Ureter (tissue), 1 donor: ENCODE results near the gene CLNK. TPM values are rescaled to one million over a fixed set of nuclear protein-coding genes. Genes with fewer than 3 reads are reported as not detected.
A peak's percentile ranks its signal among the peaks of the same experiment; 100 is the strongest.
"Not testable (repeated sequence)": the region's sequence is repeated elsewhere in the genome, so short reads cannot be mapped to it uniquely, and the experiment has no call there.

ENCODE experiments used
- DNase-seq: peaks from one replicate; pipeline ENCODE4 v3.0.0-alpha.2; 2020; ENCODE audit warnings: low spot score
- total RNA-seq: library from RNA; stranded (reverse); gene quantifications from one replicate; pipeline ENCODE4 v1.2.4, GENCODE V29; 2023
- donor health status: DM: yes; HTN: yes; CAD: no.

The CLNK gene
- total RNA-seq, 1 donor from 2014 or later, result 0.31 TPM

DNA sequence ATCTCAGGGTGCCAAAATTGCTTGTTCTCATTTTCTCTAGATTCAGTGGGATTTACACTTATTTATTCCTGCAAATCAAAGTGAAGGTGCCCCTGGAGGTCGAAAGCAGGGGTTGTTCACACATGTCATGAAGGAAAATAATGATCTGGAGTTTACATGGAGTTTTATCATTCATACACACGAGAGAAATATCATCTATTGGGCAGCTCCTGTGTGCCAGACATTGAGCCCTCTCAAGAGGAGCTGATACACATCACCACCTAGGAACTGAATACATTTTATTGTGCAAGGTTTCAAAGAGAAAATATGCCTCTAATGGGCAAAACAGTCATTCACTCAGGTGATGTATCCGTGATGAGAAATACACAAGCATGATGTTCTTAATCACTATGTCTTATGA, 23.5 kb downstream of the CLNK start:
- DNase-seq, result no peak

- no peak for DNase-seq
These were observed 25.3 kb downstream of the CLNK start for GRCh38 chr4:10659251-10659650.

DNA sequence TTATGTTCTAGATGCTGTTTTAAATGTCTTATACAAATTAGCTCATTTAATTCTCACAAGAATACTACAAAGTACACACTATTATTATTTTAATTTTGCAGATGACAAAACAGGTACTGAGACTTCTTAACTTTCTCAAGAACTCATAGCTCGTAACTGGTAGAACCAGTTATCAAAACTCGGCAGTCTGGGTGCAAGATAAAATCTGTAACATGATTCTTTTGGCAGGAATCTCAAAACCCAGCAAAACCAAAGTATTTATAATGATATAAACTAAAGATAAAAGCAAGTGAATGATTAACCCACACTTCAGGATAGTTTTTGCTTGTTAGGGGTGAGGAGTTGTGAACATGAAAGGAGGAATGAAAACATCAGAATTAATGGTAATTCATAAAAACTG, 27.6 kb downstream of the CLNK start:
- no peak for DNase-seq

- no peak for DNase-seq
These were observed 28.1 kb downstream of the CLNK start for GRCh38 chr4:10656420-10656819.

- DNase-seq, result no peak
These were observed 28.6 kb downstream of the CLNK start for GRCh38 chr4:10655968-10656367.

DNA sequence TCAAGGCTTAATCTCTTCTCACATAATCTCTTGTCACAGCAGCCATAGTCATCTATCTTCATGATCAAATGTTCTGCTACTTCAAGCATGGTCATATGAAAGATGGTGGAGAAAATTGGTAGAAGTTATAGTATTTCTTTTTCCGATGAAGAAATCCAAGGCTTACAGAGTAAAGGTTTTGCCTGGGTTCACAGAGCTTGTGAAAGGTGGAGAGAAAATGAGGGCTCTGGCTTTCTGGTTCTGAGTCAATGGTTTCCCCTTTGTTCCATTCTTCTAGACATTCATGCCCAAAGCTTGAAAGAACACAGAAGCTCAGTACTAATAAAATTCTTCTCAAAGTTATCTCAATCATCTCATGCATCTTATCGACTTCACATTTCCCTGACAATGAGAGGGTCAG, 36.1 kb downstream of the CLNK start:
- no peak for DNase-seq

DNA sequence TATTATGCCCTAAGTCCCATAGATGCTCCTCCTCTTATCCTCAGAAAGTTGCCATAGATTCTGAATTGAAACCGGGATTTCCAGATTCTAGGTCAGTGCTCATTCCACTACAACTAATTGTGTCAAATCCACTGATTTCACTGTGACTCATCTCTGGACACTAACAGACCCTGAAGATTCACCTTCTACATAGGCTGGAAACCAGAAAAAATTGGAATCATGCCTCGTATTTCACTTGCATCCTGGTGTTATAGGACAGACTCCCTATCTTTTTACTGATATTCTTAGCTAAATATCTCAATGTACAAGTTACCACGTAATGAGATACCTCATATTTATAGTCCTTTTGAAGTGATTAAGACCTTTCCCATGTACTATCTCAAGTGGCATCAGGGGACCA, 36.7 kb downstream of the CLNK start:
- no peak for DNase-seq

DNA sequence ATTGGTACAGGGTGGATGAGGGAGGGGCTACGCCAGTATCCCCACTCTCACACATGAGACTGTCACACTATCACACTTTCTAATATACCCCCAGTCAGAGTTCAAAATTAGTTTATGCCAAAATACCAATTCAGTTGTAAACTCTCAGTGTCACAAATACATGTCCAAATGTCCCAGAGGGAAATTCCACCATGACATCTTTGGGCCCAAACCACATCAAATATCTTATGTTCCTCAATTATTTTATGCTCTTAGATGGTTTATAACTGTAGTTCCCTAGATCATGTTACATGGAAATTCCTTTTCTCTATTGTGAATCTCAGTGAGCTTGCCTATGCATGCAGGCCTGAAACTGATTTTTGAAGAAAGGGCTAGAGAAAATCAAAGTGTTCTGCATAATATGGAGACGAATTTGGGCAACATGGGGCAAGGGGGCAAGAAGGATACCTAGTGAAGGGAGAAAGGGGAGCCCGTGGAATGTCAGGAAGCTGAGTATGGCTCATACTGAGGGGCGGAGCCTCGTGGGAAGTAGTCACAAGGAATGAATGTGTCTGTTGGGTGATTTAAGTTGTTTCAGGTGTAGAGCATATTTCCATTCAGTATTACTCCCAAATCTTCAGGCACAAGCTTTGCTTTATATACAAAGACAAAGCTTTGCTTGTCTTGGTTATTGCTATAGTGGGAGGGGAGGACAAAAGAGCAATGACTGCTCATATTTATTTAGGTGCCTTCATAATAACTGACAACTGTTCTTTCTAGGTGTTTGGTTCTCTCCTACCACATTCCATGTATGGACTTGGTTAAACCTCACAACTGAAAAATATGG, 40.8 kb downstream of the CLNK start:
- no peak for DNase-seq

DNA sequence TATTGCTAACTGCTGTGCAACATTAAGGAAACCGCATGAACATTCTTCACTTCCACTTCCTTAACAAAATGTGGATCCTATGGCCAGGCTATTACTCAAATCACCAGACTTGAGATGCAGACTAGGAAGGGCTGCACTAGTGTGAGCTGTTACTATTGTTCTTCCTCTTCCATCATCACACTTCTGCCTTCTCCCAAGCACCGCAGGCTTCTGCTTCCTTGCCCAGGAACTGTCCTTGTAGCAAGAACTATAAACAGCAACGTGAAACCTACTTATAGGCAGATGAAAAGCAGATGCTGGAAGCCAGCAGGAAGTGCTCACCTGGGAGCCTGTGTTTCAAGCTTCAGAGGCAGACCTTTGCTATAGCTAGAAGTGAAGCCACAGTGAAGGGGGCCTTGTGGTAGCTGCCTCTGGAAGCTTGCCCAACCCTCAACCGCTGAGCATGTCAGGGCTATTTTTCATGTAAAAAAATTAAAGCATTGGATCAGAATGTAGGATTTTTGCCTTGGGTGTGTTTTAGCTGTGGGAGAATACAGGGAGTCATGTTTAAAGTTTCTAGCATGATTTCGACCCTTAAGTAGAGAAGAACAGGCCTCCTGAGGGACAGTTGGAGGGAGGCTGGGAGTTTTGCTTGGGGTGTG, 43.9 kb downstream of the CLNK start:
- DNase-seq, result no peak

GRCh38 chr4:10639664-10640063, 44.9 kb downstream of the CLNK start:
- DNase-seq, result no peak

- no peak for DNase-seq
These were observed 45.5 kb downstream of the CLNK start for GRCh38 chr4:10639100-10639499.

DNA sequence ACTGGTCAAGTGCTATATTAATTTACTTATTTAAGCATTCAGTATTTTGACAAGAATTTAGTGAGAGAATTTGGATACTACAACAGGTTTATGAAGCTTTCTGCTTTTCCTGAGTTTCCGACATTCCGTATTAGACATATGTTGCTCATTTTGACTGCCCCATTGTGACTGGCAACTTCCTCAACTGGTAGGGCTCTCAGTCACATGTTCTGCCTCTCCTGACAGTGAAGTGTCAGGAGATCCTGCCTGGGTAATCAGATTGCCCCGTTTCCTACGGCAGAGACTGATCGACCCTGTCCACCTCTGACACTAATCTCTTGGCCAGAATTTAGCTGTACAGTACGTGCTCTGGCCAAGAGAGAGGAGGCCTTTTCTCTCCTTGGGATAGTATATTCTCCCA, 49.5 kb downstream of the CLNK start:
- no peak for DNase-seq

- DNase-seq, result no peak
These were observed 55.2 kb downstream of the CLNK start for GRCh38 chr4:10629394-10629793.

- no peak for DNase-seq
These were observed 59.4 kb downstream of the CLNK start for GRCh38 chr4:10625131-10625530.

GRCh38 chr4:10623862-10624261, 60.7 kb downstream of the CLNK start:
- DNase-seq, result no peak

- DNase-seq, result no peak
These were observed 61.3 kb downstream of the CLNK start for GRCh38 chr4:10623241-10623640.

DNA sequence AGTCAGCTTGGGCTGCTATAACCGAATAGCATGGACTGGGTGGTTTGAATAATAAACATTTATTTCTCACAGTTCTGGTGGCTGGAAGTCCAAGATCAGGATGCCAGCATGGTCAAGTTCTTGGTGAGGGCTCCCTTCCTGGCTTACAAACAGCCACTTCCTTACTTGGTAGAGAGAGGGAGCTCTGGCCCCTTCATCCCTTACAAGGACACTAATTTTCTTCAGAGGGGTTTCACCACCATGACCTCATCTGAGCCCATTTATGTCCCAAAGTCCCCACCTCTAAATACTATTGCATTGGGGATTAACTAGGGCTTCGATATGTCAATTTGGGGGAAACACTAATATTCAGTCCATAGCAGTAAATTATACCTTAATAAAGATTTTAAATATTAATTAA, 61.8 kb downstream of the CLNK start:
- no peak for DNase-seq

DNA sequence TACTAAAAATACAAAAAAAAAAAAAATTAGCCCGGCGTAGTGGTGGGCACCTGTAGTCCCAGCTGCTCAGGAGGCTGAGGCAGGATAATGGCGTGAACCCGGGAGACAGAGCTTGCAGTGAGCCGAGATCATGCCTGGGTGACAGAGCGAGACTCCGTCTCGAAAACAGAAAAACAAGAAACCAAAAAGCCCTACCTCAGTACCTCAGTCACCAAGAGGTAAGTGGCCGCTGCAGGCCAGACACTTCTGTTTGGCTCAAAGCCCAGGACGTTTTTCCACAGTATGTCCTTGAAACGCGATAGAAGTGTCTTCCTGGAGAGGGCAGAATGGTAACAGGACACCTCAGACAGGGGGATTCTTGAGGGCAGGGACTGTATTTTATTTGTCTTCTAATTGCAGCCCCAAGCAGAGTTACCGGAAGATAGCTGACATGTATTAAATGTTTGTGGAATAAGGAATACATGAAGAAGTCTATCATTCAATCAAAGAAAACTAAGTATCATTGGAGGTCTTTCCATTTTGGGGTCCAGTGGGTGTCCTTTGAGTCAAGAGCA, 63.6 kb downstream of the CLNK start:
- DNase-seq, result no peak

DNA sequence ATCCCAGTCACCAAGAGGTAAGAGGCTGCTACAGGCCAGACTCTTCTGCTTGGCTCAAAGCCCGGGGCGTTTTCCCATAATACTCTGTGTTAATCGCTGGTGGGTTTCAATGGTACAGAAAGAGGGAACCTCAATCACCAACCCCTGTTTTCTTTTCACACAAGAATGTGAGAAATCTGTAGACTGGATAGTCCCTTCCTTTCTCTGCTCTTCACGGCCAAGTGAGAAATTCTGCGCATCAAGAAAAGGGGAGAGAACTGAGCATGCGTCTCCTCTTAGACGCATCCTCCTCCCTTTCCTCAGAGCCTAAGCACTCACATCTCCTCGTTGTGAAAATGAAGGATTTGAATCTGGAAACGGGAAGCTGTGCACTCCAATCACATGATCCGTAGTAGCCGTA, 64.7 kb downstream of the CLNK start:
- DNase-seq, result no peak

DNA sequence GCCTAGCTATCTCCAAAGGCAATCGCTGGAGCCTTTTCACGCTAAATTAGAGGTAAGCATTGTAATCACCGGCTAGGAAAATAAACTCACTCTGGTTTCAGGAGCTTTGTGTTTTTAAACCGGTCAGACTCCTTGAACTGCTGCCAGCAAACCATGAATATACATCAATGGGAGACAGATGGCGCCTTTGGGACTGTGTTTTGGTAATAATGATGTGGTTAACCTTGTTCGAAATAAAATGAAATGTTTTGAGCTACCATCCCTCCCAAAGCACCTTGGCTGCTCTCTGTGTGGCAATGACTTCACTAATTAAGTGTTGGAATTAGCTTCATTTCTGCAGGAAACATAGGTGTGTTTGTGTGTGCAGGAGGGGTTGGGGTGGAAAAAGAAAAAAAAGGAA, 65.3 kb downstream of the CLNK start:
- DNase-seq, result peak; percentile 57

DNA sequence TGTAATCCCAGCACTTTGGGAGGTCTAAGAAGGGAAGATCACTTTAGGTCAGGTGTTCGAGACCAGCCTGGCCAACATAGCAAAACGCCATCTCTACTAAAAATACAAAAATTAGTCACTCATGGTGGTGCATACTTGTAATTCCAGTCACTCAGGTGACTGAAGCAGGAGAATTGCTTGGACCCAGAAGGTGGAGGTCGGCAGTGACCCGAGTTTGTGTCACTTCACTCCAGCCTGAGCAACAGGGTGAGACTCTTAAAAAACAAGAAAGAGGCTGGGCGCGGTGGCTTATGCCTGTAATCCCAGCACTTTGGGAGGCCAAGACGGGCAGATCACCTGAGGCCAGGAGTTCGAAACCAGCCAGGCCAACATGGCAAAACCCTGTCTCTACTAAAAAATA, 69.6 kb downstream of the CLNK start:
- DNase-seq, result not testable (repeated sequence)

GRCh38 chr4:10613926-10614478, 70.6 kb downstream of the CLNK start:
- DNase-seq, result no peak

DNA sequence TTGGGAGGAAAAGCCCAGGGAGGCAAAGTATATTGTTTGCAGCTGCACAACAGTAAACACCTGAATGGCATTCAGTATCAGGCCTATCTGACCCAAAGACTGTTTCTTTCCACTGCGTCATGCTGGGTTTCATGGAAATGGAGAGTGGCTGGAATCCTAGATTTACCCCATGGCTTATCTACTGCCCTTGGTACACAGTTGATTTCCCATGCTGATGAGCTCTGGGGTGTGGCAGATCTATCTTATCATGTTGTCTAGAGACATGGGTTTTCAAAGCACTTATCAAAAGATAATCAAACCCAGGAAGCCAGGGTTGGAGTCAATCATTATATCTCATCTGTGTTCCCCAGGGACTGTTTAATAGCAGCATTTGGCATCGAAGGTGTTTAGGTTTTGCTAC, 72.1 kb downstream of the CLNK start:
- no peak for DNase-seq
